Measurements from ENCODE around the gene LCMT1. TPM values are rescaled to one million over a fixed set of nuclear protein-coding genes. Genes with fewer than 3 reads are reported as not detected.

The LCMT1 gene
- total RNA-seq, 2 donors from 2014 or later: 33.9 to 43.0 TPM

GRCh38 chr16:25222959-25223358 lies 111.4 kb downstream of the LCMT1 start:
- no peaks in the 10 kb centered on the region for H3K36me3 Mint-ChIP-seq (ENCODE audit: low read depth)
- H3K27ac Mint-ChIP-seq: no peak overlapping the region

GRCh38 chr16:25223964-25224363 lies 112.4 kb downstream of the LCMT1 start:
- no peaks in the 10 kb centered on the region for H3K4me1 Mint-ChIP-seq
- no peaks in the 10 kb centered on the region for H3K36me3 Mint-ChIP-seq (ENCODE audit: low read depth)
- ATAC-seq (replicated peaks): no peak
- H3K27me3 Mint-ChIP-seq: no peaks in the 10 kb centered on the region
- no peak overlapping the region for H3K4me3 Mint-ChIP-seq
- H3K27ac Mint-ChIP-seq: no peak overlapping the region
- no peaks in the 10 kb centered on the region for H3K9me3 Mint-ChIP-seq

More at GRCh38 chr16:25222959-25223358, 111.4 kb downstream of the LCMT1 start:
- Mint-ChIP-seq H3K4me1 (no peaks in the 10 kb centered on the region), H3K27me3 (peaks cover 4% of the 10 kb centered on the region), H3K4me3 (no peak overlapping the region), H3K9me3 (no peaks in the 10 kb centered on the region)
- no peak for ATAC-seq (replicated peaks)

- H3K27me3 Mint-ChIP-seq: no peaks in the 10 kb centered on the region
- no peaks in the 10 kb centered on the region for H3K4me1 Mint-ChIP-seq
- H3K36me3 Mint-ChIP-seq (ENCODE audit: low read depth): no peaks in the 10 kb centered on the region
- peak; percentile 13 for ATAC-seq (replicated peaks)
- no peak overlapping the region for H3K4me3 Mint-ChIP-seq
- no peak overlapping the region for H3K27ac Mint-ChIP-seq
- no peaks in the 10 kb centered on the region for H3K9me3 Mint-ChIP-seq
Observed at GRCh38 chr16:25224731-25225319, 113.3 kb downstream of the LCMT1 start.

Other genes with a start within 250 kb of the LCMT1 start
- 10 to 100 TPM; 47.7 to 73.8 TPM for gene ARHGAP17, start 96.4 kb upstream of the LCMT1 start, total RNA-seq
- not detected for gene AQP8, start 105.2 kb downstream of the LCMT1 start, total RNA-seq
- gene ZKSCAN2, start 146.1 kb downstream of the LCMT1 start, total RNA-seq: 1 to 10 TPM; 3.7 to 5.9 TPM

Measured in activated T-helper 17 cell treated with anti-CD3 and anti-CD28 coated beads, Interleukin-2, amount 50 U/mL, for 72 hours (primary cell).